ENCODE results near the gene LOXL1.

LOXL1 gene

DNA sequence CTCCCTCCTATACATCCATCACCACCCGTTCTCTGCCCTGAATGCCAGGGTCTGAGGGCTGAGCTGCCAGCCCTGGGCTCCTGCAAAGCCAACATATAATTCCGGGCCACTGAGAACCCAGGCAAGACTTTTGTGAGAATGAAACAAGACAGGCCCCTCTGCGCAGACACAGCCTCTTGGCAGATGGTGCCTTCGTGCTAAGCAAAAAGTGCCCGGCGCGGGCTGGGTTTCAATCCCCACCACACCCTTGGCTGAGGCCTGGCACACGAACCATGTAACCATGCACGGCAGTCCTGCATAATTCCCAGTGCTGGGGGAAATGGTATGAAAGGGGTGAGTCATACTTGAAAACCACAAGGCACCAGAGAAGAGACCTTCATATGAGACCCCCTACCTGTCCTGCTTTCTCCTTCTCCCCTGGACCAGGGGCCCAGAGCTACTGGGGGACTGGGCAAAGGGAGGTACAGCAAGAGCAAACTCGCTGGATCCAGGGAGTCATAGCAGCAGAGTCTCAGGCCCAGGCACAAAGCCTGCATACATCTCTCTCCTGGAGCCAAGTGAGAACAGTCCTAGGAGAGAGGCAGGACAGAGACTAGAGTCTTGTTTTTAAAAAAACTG lies 26.1 kb upstream of the LOXL1 start:
- no peak for DNase-seq

GRCh38 chr15:73901126-73901810 lies 25.0 kb upstream of the LOXL1 start:
- DNase-seq, result no peak

DNA sequence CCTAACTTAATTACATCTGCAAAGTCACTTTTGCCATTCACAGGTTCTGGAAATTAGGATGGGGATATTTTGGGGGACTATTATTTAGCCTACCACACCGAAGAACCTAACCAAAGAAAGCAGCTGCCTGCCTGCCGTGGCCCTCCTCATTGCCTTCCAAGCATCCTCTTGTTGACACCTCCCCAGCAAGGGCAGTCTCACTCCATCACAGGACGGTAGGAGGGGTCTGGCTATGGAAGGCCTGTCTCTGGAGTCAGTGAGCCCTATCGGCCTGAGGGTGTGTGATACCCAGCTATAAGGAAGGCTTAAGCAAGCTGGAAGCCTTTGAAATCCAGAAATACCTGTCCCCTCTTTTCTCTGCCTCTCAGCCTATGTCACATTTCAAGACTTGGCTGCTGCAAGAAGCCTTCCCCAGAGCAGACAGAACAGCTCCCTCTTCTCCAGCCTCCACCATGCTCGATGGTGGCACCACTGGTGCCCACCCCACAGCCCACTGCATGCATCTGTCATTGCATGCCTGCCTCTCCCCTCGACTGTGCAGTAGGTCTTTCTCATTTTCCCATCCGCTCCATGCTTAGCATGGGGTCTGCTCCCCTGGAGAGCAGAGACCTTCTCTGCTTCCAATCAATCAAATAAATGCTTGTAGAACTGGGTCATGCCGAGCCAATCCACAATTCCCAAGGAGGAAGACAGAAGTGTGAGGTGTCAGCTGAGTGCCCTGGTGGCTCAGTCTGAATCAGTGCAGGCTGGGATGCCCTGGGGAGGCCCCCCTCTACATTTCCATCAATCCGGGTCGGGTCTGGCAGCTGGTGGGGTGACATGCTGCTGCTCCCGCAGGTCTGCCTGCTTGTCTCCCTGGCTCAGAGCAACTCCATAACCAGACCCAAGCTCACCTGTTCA lies 23.9 kb upstream of the LOXL1 start:
- no peak for DNase-seq

- no peak for DNase-seq
Measured at GRCh38 chr15:73904026-73904815, 22.0 kb upstream of the LOXL1 start.

DNA sequence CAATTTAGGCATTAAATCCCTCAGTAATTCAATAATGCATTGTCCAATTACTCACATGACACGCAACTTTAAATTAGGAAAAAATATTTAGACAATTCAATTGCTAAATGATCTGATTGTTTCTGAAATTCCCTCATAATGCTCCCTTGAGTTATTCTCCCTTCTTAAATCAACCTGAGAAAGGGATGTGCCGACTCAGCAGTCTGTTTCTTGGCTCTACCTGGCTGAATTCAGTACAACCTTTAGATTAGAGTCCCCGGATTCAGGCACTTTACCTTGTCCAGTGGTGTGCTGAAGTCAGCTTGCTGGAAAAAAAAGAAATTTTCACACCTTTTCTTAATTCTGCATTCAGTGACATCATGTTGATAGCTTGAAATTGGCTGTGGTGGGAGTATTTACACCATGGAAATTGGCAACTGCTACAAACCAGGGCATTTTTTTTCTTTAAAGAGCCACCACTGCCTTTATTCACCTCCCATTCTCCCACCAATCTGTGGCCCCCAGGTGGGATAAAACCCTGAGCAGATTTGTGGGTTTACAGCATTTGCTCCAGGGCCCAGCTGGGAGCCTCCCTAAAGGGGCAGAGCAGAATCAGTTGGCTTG lies 20.9 kb upstream of the LOXL1 start:
- DNase-seq, result no peak

DNA sequence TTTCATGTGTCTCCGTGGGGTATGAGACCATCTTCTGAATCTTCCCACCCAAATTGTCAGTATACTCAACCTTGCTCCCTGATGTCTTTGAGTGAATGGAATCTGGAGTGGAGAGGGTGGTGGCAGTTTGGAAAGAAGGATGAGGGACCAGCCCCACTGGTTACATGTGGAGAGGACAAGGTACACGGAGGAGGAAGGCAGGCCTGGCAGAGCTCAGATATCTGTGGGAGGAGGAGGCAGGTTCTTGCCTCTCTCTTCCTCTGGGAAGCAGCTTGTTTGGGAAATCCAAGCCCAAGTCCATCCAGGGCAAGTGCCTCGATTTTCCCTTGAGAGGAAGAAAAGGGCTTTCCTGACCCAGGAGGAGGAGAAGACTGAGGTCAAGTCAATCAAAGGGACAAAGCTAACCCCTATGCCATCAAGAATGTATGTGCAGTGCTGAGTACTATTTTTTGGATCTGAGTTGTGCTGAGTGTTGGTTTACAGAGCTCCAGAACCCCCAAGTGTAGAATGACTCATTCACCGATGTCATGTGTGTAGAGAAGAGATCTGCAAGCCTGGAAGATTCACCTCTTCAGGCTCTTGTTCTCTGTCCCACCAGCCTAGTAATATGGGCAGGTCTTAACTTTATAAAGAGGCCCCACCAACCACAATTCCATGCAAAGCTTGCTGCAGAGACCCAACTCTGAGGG lies 19.8 kb upstream of the LOXL1 start:
- no peak for DNase-seq

- no peak for DNase-seq
Measured at GRCh38 chr15:73907035-73907408, 19.2 kb upstream of the LOXL1 start.

DNA sequence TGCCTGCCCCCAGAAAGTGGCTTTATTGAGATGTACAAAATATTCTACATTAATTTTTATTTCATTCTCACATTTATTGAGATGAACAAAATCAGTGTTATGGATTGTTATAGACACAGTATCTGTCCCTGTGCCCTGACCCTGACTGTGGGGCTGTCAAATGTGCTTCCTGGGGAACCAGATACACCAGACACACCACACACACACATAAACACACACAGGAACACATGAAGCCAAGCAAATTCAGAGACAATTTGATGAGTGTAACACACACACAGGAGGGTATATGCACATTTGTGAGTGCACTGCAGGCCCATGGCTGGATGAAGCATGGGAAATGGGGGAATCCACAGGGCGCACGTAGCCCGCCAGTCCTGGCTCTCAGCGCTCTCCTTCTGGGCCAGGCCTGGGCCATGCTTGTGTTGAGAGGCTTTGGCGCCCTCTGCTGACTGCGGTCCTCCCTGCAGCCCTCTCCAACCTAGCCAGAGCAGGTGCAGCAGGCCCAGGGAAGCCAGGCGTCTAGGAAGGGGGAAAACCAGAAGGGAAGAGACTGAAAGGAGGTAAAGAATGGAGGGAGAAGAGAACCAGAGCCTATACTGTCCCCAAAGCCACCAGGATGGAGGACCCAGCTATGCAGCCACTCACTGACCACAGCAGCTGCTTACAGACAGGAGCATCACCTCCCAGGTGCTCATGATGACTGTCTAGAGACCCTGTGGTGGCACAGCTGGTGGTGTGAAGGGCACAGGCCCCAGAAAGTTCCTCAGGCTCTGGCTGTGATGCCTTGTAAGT lies 18.0 kb upstream of the LOXL1 start:
- DNase-seq, result peak; percentile 38

- no peak for DNase-seq
Measured at GRCh38 chr15:73908822-73909122, 17.5 kb upstream of the LOXL1 start.

- no peak for DNase-seq
Measured at GRCh38 chr15:73909651-73910050, 16.6 kb upstream of the LOXL1 start.

DNA sequence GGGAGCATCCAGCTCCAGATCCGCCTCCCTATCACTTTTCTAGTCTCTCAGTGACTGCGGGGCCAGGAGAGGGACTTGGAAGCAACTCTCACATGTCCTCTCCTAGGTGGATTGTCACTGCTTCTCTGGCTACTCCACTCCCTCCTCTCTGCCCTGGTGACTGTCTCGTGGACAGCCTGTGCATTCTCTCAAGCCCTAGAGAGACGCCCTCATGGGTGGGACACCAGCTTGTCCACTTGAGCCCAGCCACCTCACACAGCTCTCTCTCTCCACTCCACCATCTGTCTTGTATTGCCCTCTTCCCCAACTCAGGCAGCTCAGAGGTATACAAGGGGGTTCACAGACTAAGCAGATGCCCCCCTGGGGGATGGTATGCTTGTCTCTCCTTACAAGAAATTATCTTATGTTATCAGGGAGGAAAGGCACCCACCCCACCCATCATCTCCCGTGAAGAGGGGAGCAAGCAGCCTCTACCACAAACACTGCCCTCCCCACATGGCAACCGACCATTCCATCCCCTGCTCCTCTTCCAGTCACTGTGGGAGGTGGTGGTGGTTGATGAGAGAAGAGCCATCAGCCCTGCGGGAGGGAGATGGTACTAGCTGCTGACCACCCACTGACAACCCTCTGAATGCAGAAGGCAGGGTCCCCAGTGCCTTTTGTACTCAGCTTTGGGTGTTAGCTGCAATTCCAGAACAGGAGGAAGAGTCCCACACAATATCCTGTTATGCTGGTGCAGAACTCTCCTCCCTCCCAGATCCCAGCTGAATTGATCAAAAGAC lies 15.5 kb upstream of the LOXL1 start:
- DNase-seq, result no peak

- DNase-seq, result no peak
Measured at GRCh38 chr15:73912030-73912596, 14.1 kb upstream of the LOXL1 start.

GRCh38 chr15:73914145-73914544 lies 12.1 kb upstream of the LOXL1 start:
- DNase-seq, result no peak

DNA sequence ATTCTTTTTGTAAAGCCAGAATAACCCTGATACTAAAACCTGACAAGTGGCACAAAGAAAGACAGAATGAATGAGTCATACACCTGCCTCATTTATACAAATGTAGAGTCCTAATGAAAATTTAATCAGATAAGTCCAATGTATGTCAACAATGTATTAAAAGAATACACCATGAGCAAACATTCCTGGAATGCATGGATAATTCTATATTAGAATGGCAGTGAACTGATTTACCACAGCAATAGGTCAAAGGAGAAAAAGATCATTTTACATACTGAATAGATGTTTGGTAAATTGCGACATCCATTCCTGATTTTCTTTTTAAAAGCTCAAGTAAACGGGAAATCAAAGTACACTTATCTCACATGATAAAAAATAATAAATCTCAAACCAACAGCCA lies 11.2 kb upstream of the LOXL1 start:
- DNase-seq, result no peak

- DNase-seq, result no peak
Measured at GRCh38 chr15:73918784-73919183, 7.5 kb upstream of the LOXL1 start.

DNA sequence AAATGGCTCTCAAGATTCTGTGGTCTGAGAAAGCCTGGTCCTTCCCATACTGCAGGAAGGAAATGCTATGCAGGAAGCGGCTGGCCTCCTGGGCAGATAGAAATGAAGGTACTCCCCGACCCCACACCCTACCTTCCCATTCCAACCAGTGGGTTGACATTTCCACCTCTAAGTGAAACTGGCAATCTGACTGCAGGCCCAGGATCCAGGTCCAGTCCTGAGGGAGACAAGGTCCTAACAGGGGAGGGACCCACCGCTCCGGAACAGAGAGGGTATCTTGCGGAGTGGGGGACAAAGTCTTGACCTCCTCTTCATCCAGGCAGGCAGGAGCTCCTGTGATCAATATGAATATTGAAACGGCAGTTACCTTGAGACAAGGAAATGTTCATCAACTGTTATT lies 6.6 kb upstream of the LOXL1 start:
- no peak for DNase-seq

- DNase-seq, result peak; percentile 52
Measured at GRCh38 chr15:73921254-73921925, 4.9 kb upstream of the LOXL1 start.

DNA sequence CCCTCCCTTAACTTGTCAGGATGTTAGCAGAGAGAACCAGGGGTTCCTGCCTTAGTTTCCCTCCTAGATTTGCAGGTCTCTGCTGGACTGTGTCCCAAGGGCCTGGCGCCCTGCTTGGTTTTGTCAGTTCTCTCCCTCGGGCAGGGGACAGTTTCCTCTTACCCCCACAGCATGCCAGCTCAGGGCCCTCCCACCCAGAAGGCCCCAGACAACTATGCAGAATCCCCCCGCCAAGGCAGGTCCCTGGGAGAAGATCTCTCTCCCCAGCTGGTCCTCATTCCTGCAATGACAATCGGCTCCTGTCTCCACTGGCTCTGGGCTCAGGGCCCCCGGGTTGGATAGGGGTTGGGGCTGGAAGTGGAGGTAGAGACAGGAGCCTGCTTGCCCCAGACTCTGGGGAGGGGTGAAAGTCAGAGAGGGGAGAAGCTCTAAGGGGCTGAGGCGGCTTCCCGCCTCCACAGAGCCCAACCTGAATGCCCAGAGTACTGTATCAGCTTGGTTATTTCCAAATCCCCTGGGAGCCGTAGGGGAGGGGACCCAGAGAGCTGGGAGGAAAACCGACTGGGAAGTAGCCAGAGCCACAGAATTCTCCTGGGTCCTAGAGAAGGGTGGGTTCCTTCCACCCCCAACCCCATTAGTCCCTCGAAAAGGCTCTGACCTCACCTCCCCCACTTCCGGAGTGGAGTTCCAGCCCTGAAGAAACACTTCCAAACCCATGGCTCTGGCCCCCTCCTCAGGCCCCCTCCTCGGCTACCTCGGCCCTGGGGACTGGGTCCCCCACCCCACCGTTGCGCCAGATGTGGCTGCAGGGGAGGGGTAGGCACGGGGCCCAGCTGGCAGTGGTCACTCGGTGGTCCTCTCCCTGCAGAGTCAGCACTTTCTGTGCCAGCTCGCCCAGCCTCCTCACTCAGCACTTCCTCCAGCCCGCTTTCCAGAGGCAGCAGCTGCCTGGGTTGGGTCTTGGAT lies 3.8 kb upstream of the LOXL1 start:
- peak; percentile 26 for DNase-seq

GRCh38 chr15:73923156-73923487 lies 3.1 kb upstream of the LOXL1 start:
- DNase-seq, result no peak

All from NCI-H1694 treated with DMSO at 0.1 percent for 48 hours (cell line).